ENCODE data around the gene BMPER. TPM values are rescaled to one million over a fixed set of nuclear protein-coding genes. Genes with fewer than 3 reads are reported as not detected.

Gene BMPER
- total RNA-seq, 1 donor from 2014 or later, result 30.2 TPM

- DNase-seq, result peak; percentile 45
These were observed 190.9 kb downstream of the BMPER start for GRCh38 chr7:34096198-34096651.

GRCh38 chr7:34096777-34097176 lies 191.4 kb downstream of the BMPER start:
- DNase-seq, result no peak

GRCh38 chr7:34100661-34101060 lies 195.3 kb downstream of the BMPER start:
- DNase-seq, result no peak

- no peak for DNase-seq
These were observed 198.8 kb downstream of the BMPER start for GRCh38 chr7:34104115-34104514.

GRCh38 chr7:34104992-34105391 lies 199.7 kb downstream of the BMPER start:
- no peak for DNase-seq

- DNase-seq, result peak; percentile 88
These were observed 201.9 kb downstream of the BMPER start for GRCh38 chr7:34107276-34107675.

- DNase-seq, result no peak
These were observed 202.8 kb downstream of the BMPER start for GRCh38 chr7:34108165-34108564.

- peak; percentile 74 for DNase-seq
These were observed 204.8 kb downstream of the BMPER start for GRCh38 chr7:34109936-34110780.

GRCh38 chr7:34111031-34111430 lies 205.7 kb downstream of the BMPER start:
- DNase-seq, result no peak

- no peak for DNase-seq
These were observed 210.2 kb downstream of the BMPER start for GRCh38 chr7:34115503-34115902.

- DNase-seq, result peak; percentile 70
These were observed 212.2 kb downstream of the BMPER start for GRCh38 chr7:34117573-34117972.

- DNase-seq, result no peak
These were observed 216.0 kb downstream of the BMPER start for GRCh38 chr7:34121366-34121765.

- DNase-seq, result no peak
These were observed 218.0 kb downstream of the BMPER start for GRCh38 chr7:34123316-34123715.

- no peak for DNase-seq
These were observed 219.4 kb downstream of the BMPER start for GRCh38 chr7:34124765-34125164.

- no peak for DNase-seq
These were observed 223.4 kb downstream of the BMPER start for GRCh38 chr7:34128762-34129161.

- no peak for DNase-seq
These were observed 225.4 kb downstream of the BMPER start for GRCh38 chr7:34130558-34131295.

GRCh38 chr7:34131371-34131770 lies 226.0 kb downstream of the BMPER start:
- DNase-seq, result no peak

- DNase-seq, result no peak
These were observed 228.1 kb downstream of the BMPER start for GRCh38 chr7:34133356-34133982.

- DNase-seq, result peak; percentile 84
These were observed 228.8 kb downstream of the BMPER start for GRCh38 chr7:34133983-34134782.

- no peak for DNase-seq
These were observed 230.6 kb downstream of the BMPER start for GRCh38 chr7:34135924-34136323.

- DNase-seq, result no peak
These were observed 231.4 kb downstream of the BMPER start for GRCh38 chr7:34136698-34137097.

GRCh38 chr7:34137176-34137575 lies 231.8 kb downstream of the BMPER start:
- DNase-seq, result no peak

All from tongue (tissue), 2 donors.